ENCODE results near the gene ZC3HAV1. TPM values are rescaled to one million over a fixed set of nuclear protein-coding genes. Genes with fewer than 3 reads are reported as not detected.

ZC3HAV1 gene
- total and polyA plus RNA-seq, 9 of the 15 experiments (the other 6 are each of a cell fraction or from before 2014, with no cell fraction given): 11.9 to 40.5 (median 23.9) TPM

- TF ChIP-seq ATF1 (CRISPR knock-in tag; IDR thresholded peaks at IDR 0.05) (no peak), ATF1 (tag; IDR thresholded peaks at IDR 0.05) (0 out of 2 replicates have a peak, but pooled peaks have one; percentile 38), CBFA2T3 (IDR thresholded peaks at IDR 0.05) (peak; percentile 11; the same call in 1 of the 2 replicates), NR2C1 (IDR thresholded peaks at IDR 0.05) (peak; percentile 58), NR2C1 (tag; IDR thresholded peaks at IDR 0.05) (0 out of 2 replicates have a peak, but pooled peaks have one; percentile 20), ATF7 (IDR thresholded peaks at IDR 0.05) (peak; percentile 69; the same call in 1 of the 2 replicates), USF2 (CRISPR knock-in tag; IDR thresholded peaks at IDR 0.05) (no peak), CREM (IDR thresholded peaks at IDR 0.05; ENCODE audit: low read depth) (peak; percentile 28; the same call in 1 of the 2 replicates), JUN (IDR thresholded peaks at IDR 0.05; ENCODE audit: borderline replicate concordance, low read depth, low read length) (0 out of 2 replicates have a peak, but pooled peaks have one; percentile 23), JUN (CRISPR knock-in tag; IDR thresholded peaks at IDR 0.05; ENCODE audit: borderline replicate concordance) (no peak), JUND (IDR thresholded peaks at IDR 0.05; ENCODE audit: borderline replicate concordance, low read depth, low read length) (no peak), JUND (tag; IDR thresholded peaks at IDR 0.05; ENCODE audit: borderline replicate concordance, low read depth, low read length) (0 out of 3 replicates have a peak, but pooled peaks have one; percentile 36), PHF20 (IDR thresholded peaks at IDR 0.05; ENCODE audit: partially characterized antibody) (no peak), TRIM28 (IDR thresholded peaks at IDR 0.05) (peak; percentile 59; the same call in 1 of the 2 replicates), TEAD4 (IDR thresholded peaks at IDR 0.05; ENCODE audit: low read length) (0 out of 2 replicates have a peak, but pooled peaks have one; percentile 1), TEAD4 (CRISPR knock-in tag; IDR thresholded peaks at IDR 0.05; ENCODE audit: borderline replicate concordance) (no peak), HDGF (IDR thresholded peaks at IDR 0.05) (no peak), AFF1 (IDR thresholded peaks at IDR 0.05; ENCODE audit: low read depth in 1 of 2, partially characterized antibody in 2 of 2) (peak in 1 of 2 experiments; percentile 21)
- TF ChIP-seq, protein P1, sequence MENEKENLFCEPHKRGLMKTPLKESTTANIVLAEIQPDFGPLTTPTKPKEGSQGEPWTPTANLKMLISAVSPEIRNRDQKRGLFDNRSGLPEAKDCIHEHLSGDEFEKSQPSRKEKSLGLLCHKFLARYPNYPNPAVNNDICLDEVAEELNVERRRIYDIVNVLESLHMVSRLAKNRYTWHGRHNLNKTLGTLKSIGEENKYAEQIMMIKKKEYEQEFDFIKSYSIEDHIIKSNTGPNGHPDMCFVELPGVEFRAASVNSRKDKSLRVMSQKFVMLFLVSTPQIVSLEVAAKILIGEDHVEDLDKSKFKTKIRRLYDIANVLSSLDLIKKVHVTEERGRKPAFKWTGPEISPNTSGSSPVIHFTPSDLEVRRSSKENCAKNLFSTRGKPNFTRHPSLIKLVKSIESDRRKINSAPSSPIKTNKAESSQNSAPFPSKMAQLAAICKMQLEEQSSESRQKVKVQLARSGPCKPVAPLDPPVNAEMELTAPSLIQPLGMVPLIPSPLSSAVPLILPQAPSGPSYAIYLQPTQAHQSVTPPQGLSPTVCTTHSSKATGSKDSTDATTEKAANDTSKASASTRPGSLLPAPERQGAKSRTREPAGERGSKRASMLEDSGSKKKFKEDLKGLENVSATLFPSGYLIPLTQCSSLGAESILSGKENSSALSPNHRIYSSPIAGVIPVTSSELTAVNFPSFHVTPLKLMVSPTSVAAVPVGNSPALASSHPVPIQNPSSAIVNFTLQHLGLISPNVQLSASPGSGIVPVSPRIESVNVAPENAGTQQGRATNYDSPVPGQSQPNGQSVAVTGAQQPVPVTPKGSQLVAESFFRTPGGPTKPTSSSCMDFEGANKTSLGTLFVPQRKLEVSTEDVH (IDR thresholded peaks at IDR 0.05; ENCODE audit: low read depth, partially characterized antibody): no peak
Measured at GRCh38 chr7:139088268-139088667, 21.3 kb downstream of the ZC3HAV1 start (continued).

Data from K562 (cell line).